Activated CD4-positive, alpha-beta T cell treated with anti-CD3 and anti-CD28 coated beads, Interleukin-2, Interleukin-6, amounts not matched to agents 100 ng/mL and 50 ng/mL, durations not matched to agents 16 hours and 8 hours (primary cell): ENCODE data around the gene KAZN.

Experiments
- DNase-seq: peaks from one replicate; pipeline ENCODE4 v3.0.0-alpha.2; 2020

Gene KAZN

GRCh38 chr1:14746393-14746792 lies 147.9 kb downstream of the KAZN start:
- DNase-seq = no peak

GRCh38 chr1:14748151-14748550 lies 149.7 kb downstream of the KAZN start:
- no peak for DNase-seq

- no peak for DNase-seq
Observed at GRCh38 chr1:14748977-14749376, 150.5 kb downstream of the KAZN start.

GRCh38 chr1:14750490-14750889 lies 152.0 kb downstream of the KAZN start:
- no peak for DNase-seq

GRCh38 chr1:14755518-14756252 lies 157.2 kb downstream of the KAZN start:
- DNase-seq = no peak

- DNase-seq = no peak
Observed at GRCh38 chr1:14756589-14757285, 158.3 kb downstream of the KAZN start.

GRCh38 chr1:14757286-14757625 lies 158.8 kb downstream of the KAZN start:
- DNase-seq = no peak

- DNase-seq = no peak
Observed at GRCh38 chr1:14759042-14759818, 160.7 kb downstream of the KAZN start.

GRCh38 chr1:14759843-14760242 lies 161.4 kb downstream of the KAZN start:
- no peak for DNase-seq

- DNase-seq = no peak
Observed at GRCh38 chr1:14760780-14761179, 162.3 kb downstream of the KAZN start.

- DNase-seq = no peak
Observed at GRCh38 chr1:14761291-14762153, 163.0 kb downstream of the KAZN start.

GRCh38 chr1:14763977-14764376 lies 165.5 kb downstream of the KAZN start:
- DNase-seq = no peak

- DNase-seq = no peak
Observed at GRCh38 chr1:14765773-14766172, 167.3 kb downstream of the KAZN start.

- DNase-seq = no peak
Observed at GRCh38 chr1:14767075-14767474, 168.6 kb downstream of the KAZN start.

- no peak for DNase-seq
Observed at GRCh38 chr1:14768582-14769304, 170.3 kb downstream of the KAZN start.

GRCh38 chr1:14769486-14770274 lies 171.2 kb downstream of the KAZN start:
- no peak for DNase-seq

GRCh38 chr1:14773396-14774025 lies 175.0 kb downstream of the KAZN start:
- no peak for DNase-seq

GRCh38 chr1:14774225-14774624 lies 175.7 kb downstream of the KAZN start:
- no peak for DNase-seq

GRCh38 chr1:14774988-14775387 lies 176.5 kb downstream of the KAZN start:
- no peak for DNase-seq

- no peak for DNase-seq
Observed at GRCh38 chr1:14775434-14775833, 176.9 kb downstream of the KAZN start.
